ENCODE measurements around the gene SCP2D1.

The SCP2D1 gene

DNA sequence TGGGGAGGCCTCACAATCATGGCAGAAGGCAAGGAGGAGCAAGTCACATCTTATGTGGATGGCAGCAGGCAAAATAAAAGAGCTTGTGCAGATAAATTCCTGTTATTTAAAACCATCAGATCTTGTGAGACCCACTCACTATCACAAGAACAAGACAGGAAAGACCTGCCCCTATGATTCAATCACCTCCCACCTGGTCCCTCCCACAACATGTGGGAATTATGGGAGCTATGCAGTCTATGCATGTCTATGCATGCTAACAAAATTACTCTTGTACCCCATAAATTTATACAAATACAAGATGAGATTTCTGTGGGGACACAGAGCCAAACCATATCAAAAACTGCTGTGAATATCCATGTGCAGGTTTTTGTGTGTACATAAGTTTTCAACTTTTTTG is 25.6 kb upstream of the SCP2D1 start:
- H3K27ac ChIP-seq (ENCODE audit: low read depth, low read length) = no peak overlapping the region
- H3K27me3 ChIP-seq (ENCODE audit: control insufficient read depth, low read length) = no peaks in the 10 kb centered on the region; the same call in 1 of the 2 replicates
- no peak for TF ChIP-seq EZH2phosphoT487 (IDR thresholded peaks at IDR 0.05; ENCODE audit: borderline replicate concordance, low read length)
- no peak for TF ChIP-seq CTCF (IDR thresholded peaks at IDR 0.05; ENCODE audit: low read depth, low read length, poor library complexity, severe bottlenecking)
- H3K36me3 ChIP-seq (ENCODE audit: control insufficient read depth, low read length) = no peaks in the 10 kb centered on the region
- no peaks in the 10 kb centered on the region for H3K9me2 ChIP-seq (replicated peaks; ENCODE audit: control insufficient read depth, low read length)
- H4K20me1 ChIP-seq (ENCODE audit: control insufficient read depth, insufficient read depth, low read depth, low read length) = no peaks in the 10 kb centered on the region
- no peaks in the 10 kb centered on the region for H3F3A ChIP-seq (ENCODE audit: control insufficient read depth, insufficient read depth)
- no peaks in the 10 kb centered on the region for H3K79me2 ChIP-seq (ENCODE audit: control insufficient read depth, low read length)
- no peak overlapping the region for H3K4me2 ChIP-seq (ENCODE audit: low read length)
- no peaks in the 10 kb centered on the region for H3K4me1 ChIP-seq (ENCODE audit: control insufficient read depth, low read length)
- H3K9me3 ChIP-seq (ENCODE audit: control insufficient read depth, insufficient read depth, low read length) = no peaks in the 10 kb centered on the region
- H3K4me3 ChIP-seq (ENCODE audit: low read length) = no peak overlapping the region

GRCh38 chr20:18790787-18791186 is 22.8 kb upstream of the SCP2D1 start:
- Histone ChIP-seq H4K20me1 (ENCODE audit: control insufficient read depth, insufficient read depth, low read depth, low read length) (no peaks in the 10 kb centered on the region), H3K4me3 (ENCODE audit: low read length) (no peak overlapping the region), H3K79me2 (ENCODE audit: control insufficient read depth, low read length) (no peaks in the 10 kb centered on the region), H3K4me1 (ENCODE audit: control insufficient read depth, low read length) (peaks cover 10% of the 10 kb centered on the region), H3K9me2 (replicated peaks; ENCODE audit: control insufficient read depth, low read length) (no peaks in the 10 kb centered on the region), H3K9me3 (ENCODE audit: control insufficient read depth, insufficient read depth, low read length) (no peaks in the 10 kb centered on the region), H3F3A (ENCODE audit: control insufficient read depth, insufficient read depth) (no peaks in the 10 kb centered on the region), H3K27ac (ENCODE audit: low read depth, low read length) (no peak overlapping the region), H3K4me2 (ENCODE audit: low read length) (no peak overlapping the region), H3K27me3 (ENCODE audit: control insufficient read depth, low read length) (no peaks in the 10 kb centered on the region; the same call in 1 of the 2 replicates), H3K36me3 (ENCODE audit: control insufficient read depth, low read length) (no peaks in the 10 kb centered on the region)
- TF ChIP-seq CTCF (IDR thresholded peaks at IDR 0.05; ENCODE audit: low read depth, low read length, poor library complexity, severe bottlenecking) (no peak), EZH2phosphoT487 (IDR thresholded peaks at IDR 0.05; ENCODE audit: borderline replicate concordance, low read length) (no peak)

DNA sequence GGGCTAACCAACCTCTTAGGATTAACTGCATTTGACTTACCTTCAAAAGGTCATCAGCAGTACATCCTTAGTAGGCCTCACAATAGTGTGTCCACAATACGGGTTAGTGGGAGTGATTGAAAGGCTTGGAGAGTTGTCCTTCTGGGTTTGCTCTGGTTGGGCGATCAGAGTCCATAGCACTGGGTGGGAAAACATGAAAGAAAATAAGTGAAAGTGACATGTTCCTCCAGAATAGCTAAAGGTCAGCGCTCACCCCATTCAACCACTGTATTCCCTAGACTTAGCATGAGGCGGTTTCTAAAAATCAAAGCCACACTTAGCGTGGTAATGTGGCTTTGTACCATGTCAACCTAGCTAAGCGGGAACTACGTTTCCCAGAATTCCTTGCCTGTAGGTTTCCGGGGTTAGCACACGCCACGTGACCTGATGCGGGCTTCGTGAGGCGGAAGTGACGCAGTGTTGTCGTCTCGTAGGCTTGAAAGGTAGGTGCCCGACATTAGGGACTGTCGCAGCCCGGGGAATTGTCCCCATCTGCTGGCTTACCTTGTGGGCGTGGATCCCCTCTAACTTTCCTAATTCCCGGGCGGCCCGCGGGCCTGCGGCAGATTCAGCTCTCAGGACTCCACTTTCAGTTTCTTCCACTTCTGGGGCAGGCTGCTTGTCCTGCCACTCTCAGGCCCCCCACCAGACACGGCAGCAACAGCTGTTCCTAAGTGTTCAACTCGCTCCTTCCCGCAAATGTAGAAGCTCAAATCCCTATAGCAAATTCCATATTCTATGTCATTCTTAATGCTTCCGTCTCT is 19.8 kb upstream of the SCP2D1 start:
- peaks cover 10% of the 10 kb centered on the region for H3K4me1 ChIP-seq (ENCODE audit: control insufficient read depth, low read length)
- H3K9me3 ChIP-seq (ENCODE audit: control insufficient read depth, insufficient read depth, low read length) = no peaks in the 10 kb centered on the region
- H3K4me2 ChIP-seq (ENCODE audit: low read length) = peak overlapping the region; percentile 69
- no peaks in the 10 kb centered on the region for H3F3A ChIP-seq (ENCODE audit: control insufficient read depth, insufficient read depth)
- H4K20me1 ChIP-seq (ENCODE audit: control insufficient read depth, insufficient read depth, low read depth, low read length) = no peaks in the 10 kb centered on the region
- H3K27me3 ChIP-seq (ENCODE audit: control insufficient read depth, low read length) = peaks cover 4% of the 10 kb centered on the region; the same call in 1 of the 2 replicates
- peak overlapping the region; percentile 86 for H3K4me3 ChIP-seq (ENCODE audit: low read length)
- no peak overlapping the region for H3K27ac ChIP-seq (ENCODE audit: low read depth, low read length)
- TF ChIP-seq EZH2phosphoT487 (IDR thresholded peaks at IDR 0.05; ENCODE audit: borderline replicate concordance, low read length) = no peak
- peak; percentile 14 for TF ChIP-seq CTCF (IDR thresholded peaks at IDR 0.05; ENCODE audit: low read depth, low read length, poor library complexity, severe bottlenecking)
- H3K9me2 ChIP-seq (replicated peaks; ENCODE audit: control insufficient read depth, low read length) = no peaks in the 10 kb centered on the region
- H3K79me2 ChIP-seq (ENCODE audit: control insufficient read depth, low read length) = no peaks in the 10 kb centered on the region
- H3K36me3 ChIP-seq (ENCODE audit: control insufficient read depth, low read length) = no peaks in the 10 kb centered on the region

All from DOHH2 (cell line).